Ovary (tissue), 3 donors: ENCODE data around the gene RBM28.

Experiments used
- POLR2A ChIP-seq: fragments of 450-650 bp; IDR thresholded peaks from one replicate; pipeline ENCODE4 v1.6.1; 2017; ENCODE audit warnings: antibody characterized with exemption, mild to moderate bottlenecking, moderate library complexity
- TF ChIP-seq, protein P1 (sequence below), 3 donors: fragments of 450-650 bp in 2 of 3; fragments of 200-600 bp in 1 of 3; IDR thresholded peaks; one replicate each; pipeline versions ENCODE4 v1.5.1 to v1.8.0; 2016 to 2022; ENCODE audit warnings: antibody characterized with exemption in 3 of 3, mild to moderate bottlenecking in 1 of 3
- donor health status: DM: no; HTN: no; CAD: no.

DNA sequence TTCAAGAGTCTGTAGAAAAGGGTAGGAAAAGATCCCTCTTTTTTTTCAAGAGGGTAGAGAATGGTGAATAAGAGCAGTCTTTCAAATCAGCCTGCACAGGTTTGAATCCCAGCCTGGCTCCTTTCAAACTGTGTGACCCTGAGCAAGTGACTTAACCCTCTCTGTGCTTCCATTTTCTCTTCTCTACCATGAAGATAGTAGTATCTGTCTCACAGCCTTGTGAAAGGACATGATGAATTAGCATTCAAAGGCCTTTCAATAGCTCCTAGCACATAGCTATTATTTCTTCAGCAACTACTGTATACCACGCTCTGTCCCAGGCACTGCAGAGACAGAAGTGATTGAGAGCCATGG is 77.2 kb downstream of the RBM28 start:
- TF ChIP-seq, protein P1, sequence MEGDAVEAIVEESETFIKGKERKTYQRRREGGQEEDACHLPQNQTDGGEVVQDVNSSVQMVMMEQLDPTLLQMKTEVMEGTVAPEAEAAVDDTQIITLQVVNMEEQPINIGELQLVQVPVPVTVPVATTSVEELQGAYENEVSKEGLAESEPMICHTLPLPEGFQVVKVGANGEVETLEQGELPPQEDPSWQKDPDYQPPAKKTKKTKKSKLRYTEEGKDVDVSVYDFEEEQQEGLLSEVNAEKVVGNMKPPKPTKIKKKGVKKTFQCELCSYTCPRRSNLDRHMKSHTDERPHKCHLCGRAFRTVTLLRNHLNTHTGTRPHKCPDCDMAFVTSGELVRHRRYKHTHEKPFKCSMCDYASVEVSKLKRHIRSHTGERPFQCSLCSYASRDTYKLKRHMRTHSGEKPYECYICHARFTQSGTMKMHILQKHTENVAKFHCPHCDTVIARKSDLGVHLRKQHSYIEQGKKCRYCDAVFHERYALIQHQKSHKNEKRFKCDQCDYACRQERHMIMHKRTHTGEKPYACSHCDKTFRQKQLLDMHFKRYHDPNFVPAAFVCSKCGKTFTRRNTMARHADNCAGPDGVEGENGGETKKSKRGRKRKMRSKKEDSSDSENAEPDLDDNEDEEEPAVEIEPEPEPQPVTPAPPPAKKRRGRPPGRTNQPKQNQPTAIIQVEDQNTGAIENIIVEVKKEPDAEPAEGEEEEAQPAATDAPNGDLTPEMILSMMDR (IDR thresholded peaks at IDR 0.05), result no peak
- TF ChIP-seq POLR2A, result no peak
